ENCODE measurements around the gene CASP10.

CASP10 gene

GRCh38 chr2:201199847-201200246 is 16.9 kb downstream of the CASP10 start:
- no peak for DNase-seq

DNA sequence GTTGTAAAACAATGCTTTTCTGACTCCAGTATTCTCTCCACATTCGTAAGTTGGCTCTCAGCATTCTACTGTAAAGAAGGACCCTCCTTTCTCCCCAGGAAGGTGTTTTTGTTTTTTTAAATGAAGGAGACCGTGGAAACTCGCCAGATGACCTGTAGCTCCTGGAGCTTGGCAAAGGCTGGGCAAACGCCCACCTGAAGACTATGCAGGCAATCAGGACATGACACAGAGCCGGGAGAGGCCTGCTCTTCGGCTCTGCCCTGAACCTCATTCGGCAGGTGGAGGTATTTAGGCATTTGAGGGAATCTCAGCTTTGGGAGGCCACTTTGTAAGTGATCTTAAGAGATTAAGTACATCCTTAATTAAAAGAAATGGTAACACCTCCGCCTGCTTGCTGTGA is 17.4 kb downstream of the CASP10 start:
- no peak for DNase-seq

GRCh38 chr2:201201371-201201770 is 18.4 kb downstream of the CASP10 start:
- DNase-seq: no peak

DNA sequence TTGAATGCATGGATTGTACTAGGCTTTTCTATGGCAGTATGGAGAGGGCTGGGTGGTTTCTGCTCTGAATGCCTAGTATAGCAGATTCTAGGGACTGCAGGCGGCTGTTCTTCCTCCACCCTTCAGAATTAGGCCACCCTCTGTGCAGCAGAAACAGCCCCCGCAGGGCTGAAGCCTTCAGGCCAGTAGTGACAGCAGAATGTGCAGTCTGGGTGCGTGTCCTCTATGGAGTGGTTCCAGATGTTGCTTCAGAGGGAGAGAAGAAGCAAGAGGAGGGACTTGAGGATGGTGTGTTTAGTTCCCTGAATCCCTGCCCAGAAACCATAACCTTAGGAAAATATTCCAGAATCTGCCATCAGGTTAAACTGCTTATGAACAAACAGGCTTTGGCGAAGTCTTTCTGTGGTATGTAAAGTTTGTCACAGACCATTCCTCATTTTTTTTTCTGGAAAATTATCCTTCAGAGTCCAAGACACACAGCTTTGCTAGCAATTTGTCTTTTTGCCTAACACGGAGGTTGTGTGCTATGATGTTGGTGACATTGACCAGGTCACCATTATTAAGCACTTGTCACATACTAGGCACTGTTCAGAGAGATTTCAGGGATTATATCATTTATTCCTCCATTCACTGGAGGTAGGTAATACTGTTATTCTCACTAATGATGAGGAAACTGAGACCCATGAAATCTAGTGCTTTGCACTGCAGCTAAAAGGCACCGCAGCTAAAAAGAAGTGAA is 21.1 kb downstream of the CASP10 start:
- no peak for DNase-seq

- no peak for DNase-seq
These were observed 21.9 kb downstream of the CASP10 start for GRCh38 chr2:201204655-201205514.

GRCh38 chr2:201205515-201205849 is 22.5 kb downstream of the CASP10 start:
- DNase-seq: no peak

DNA sequence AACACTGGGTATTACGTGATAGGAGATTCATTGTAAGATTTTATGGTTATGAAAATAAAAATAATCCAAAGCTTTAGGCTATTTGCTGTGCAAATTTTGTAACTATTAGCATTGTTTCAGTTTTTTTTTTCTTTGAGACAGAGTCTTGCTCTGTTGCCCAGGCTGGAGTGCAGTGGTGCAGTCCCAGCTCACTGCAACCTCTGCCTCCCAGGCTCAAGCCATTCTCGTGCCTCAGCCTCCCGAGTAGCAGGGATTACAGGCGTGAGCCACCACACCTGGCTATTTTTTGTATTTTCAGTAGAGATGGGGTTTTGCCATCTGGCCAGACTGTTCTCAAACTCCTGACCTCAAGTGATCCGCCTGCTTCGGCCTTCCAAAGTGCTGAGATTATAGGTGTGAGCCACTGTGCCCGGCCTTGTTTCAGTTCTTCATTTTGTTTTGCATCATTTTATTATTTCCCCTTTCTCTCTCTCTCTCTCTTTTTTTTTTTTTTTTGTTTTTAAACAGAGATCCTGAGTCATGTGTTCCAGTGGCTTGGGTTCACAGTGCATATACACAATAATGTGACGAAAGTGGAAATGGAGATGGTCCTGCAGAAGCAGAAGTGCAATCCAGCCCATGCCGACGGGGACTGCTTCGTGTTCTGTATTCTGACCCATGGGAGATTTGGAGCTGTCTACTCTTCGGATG is 25.8 kb downstream of the CASP10 start:
- no peak for DNase-seq

DNA sequence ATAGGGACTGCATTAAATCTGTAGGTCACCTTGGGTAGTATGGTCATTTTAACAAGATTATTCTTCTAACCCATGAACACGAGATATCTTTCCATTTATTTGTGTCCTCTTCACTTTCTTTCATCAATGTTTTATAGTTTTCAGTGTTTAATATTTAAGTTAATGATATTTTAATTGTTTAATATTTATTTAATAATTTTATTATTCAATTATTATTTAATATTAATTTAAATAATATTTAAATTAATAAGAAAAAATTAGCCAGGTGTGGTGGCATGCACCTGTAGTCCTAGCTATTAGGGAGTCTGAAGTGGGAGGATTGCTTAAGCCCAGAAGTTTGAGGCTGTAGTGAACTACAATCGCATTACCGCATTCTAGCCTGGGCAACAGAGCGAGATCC is 33.0 kb downstream of the CASP10 start:
- DNase-seq: no peak

DNA sequence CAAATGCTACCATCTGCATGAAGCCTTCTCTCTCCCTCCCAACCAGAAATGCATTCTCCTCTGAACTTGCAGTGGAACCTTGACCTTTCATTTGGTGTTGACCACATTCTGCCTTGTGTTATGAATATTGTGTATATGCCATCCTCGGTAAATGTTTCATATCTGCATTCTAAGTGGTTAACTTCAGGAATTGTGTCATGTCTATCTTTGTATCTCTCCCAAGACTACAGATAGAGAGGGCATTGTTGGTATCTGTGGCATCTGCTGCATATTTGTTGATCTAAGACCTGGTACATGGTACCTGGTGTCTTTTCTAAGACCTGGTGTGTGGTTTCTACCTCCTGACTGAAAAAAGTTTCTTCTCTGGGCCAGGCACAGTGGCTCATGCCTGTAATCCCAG is 34.0 kb downstream of the CASP10 start:
- DNase-seq: no peak

DNA sequence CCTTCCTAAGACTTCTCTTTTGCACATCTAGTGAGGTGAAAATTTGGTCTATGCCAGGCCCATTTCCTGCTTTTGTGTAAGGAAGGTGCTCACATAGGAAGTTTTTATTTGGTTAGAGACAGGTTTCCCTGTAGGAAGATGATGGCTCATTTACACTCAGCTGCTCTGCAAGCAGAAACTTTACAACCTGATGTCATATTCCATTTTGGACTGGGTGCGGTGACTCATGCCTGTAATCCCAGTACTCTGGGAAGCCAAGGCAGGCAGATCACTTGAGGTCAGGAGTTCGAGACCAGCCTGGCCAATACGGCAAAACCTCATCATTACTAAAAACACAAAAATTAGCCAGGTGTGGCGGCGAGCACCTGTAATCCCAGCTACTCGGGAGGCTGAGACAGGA is 35.8 kb downstream of the CASP10 start:
- DNase-seq: no peak

DNA sequence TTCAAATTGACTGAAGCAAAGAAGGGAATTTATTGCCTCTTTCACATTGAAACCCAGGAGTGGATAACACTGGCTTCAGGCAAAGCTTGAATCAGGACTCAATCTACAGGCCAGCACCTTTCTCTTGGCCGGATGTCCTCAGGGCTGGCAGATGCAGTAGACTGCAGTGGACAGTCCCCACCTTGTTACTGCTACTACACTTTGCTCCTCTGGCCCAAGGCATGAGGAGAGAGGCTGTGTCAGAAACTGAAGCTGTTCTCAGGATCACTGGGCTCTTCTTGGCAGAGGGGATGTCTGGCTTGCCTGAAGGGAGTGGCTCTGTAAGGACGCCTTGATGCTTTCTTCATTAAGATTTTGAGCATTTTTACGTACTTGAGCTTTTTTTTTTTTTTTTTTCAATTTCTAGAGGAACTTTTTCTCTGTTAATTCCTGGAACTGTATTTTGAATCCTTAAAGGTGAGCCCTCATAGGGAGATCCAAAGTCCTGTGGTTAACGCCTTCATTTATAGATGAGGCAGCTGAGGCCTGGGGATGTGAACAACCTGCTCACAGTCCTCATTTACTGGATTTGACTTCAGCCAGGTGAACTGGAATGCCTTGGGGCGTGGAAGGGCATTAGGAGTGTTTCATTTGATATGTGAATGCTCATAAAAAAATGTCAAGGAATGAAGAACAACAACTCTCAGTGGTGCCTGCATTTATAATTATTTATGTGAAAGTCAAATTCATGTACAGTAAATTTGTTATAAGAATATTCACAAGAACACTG is 36.6 kb downstream of the CASP10 start:
- DNase-seq: no peak

- peak; percentile 94 for DNase-seq
These were observed 37.2 kb downstream of the CASP10 start for GRCh38 chr2:201220102-201220570.

GRCh38 chr2:201223089-201224073 is 40.4 kb downstream of the CASP10 start:
- no peak for DNase-seq

DNA sequence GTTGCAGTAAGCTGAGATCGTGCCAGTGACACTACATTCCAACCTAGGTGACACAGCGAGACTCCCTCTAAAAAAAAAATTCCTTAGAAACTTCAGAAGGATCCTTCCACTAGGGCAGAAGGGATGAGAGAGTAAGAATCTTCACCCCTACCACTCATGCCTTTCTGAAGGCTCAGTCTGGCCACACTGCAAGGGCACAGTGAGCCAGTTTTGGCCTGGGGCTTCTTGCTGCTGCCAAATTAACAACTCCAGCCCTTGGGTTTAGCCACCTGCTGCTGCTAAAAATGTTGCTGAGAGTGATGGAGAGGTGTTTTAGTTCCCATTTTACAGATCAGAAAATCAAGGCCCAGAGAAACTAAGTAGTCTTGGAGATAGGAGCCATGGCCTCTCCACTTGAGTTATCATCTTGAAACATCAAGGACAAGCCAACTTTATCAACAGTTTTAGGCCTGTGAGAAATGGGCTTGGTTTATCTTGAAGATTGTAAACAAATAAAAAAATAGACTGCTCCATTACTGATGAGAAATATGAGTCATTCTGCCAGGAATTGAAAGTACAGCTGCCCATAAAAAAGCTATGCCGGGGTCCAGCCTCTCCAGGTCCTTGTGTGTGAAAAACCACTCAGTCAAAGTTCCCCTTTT is 45.5 kb downstream of the CASP10 start:
- DNase-seq: no peak

GRCh38 chr2:201228912-201229290 is 46.0 kb downstream of the CASP10 start:
- no peak for DNase-seq

- DNase-seq: peak; percentile 98
These were observed 49.0 kb downstream of the CASP10 start for GRCh38 chr2:201231781-201232466.

GRCh38 chr2:201232467-201232815 is 49.5 kb downstream of the CASP10 start:
- DNase-seq: no peak

DNA sequence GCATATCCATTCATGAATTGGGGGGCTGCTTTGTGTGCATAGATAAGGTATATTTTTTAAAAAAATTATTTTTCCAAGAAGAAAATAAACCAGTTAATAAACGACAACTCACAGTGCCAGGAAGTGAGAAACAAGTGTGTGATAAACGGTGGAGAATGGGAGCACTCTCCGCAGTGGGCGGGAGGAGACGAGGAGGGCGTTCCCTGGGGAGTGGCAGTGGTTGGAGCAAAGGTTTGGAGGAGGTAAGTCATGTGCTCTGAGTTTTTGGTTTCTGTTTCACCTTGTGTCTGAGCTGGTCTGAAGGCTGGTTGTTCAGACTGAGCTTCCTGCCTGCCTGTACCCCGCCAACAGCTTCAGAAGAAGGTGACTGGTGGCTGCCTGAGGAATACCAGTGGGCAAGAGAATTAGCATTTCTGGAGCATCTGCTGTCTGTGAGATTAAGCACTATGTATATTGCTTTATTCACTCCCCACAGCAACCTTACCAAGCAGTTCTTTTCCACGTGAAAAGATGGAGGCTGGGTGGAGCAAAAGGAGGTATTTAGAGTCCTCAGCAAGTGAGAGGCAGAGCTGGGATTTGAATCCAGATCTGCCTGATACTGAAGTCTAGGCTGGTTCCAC is 50.4 kb downstream of the CASP10 start:
- DNase-seq: peak; percentile 96

GRCh38 chr2:201233812-201234662 is 51.1 kb downstream of the CASP10 start:
- no peak for DNase-seq

Data from hematopoietic multipotent progenitor cell treated with erythropoietin and hydrocortisone succinate and interleukin-3 and kit ligand, for 8 days (in vitro differentiated cells).